ENCODE measurements around the gene ADTRP. TPM values are rescaled to one million over a fixed set of nuclear protein-coding genes. Genes with fewer than 3 reads are reported as not detected.
A peak's percentile ranks its signal among the peaks of the same experiment; 100 is the strongest.

The ADTRP gene
- polyA plus RNA-seq, 4 donors = 28.5 to 73.4 (median 59.2) TPM

GRCh38 chr6:11814819-11815218 is 36.2 kb upstream of the ADTRP start:
- peaks cover 0 to 29% (median 0%) of the 10 kb centered on the region in 3 donors for H3K4me1 ChIP-seq (ENCODE audit: control insufficient read depth in 3 of 3, insufficient read depth in 2 of 3, low read depth in 1 of 3, low read length in 2 of 3)
- no peaks in the 10 kb centered on the region for H3K9me3 ChIP-seq (ENCODE audit: control insufficient read depth in 2 of 2, insufficient read depth in 1 of 2, low read depth in 1 of 2, low read length in 1 of 2)
- no peak for DNase-seq
- H3K36me3 ChIP-seq (ENCODE audit: control insufficient read depth in 3 of 3, insufficient read depth in 2 of 3, low read depth in 1 of 3, low read length in 3 of 3) = no peaks in the 10 kb centered on the region
- H3K27me3 ChIP-seq (ENCODE audit: control insufficient read depth in 3 of 3, insufficient read depth in 3 of 3, low read length in 3 of 3) = no peaks in the 10 kb centered on the region
- H3K27ac ChIP-seq (ENCODE audit: low read depth in 1 of 3, low read length in 2 of 3) = peak overlapping the region in 1 of 3 donors; percentile 86
- no peak for FAIRE-seq
- no peak overlapping the region for H3K4me3 ChIP-seq (ENCODE audit: low read depth in 1 of 3, low read length in 3 of 3)
- WGBS, 3 donors = 83 to 93% (median 93%) methylated on average over 4 of the region's 4 CpGs

GRCh38 chr6:11814106-11814505 is 35.5 kb upstream of the ADTRP start:
- DNase-seq = peak; percentile 75 to 78
- Histone ChIP-seq H3K27ac (ENCODE audit: low read depth in 1 of 3, low read length in 2 of 3) (peak overlapping the region in 1 of 3 donors; percentile 86), H3K27me3 (ENCODE audit: control insufficient read depth in 3 of 3, insufficient read depth in 3 of 3, low read length in 3 of 3) (no peaks in the 10 kb centered on the region), H3K9me3 (ENCODE audit: control insufficient read depth in 2 of 2, insufficient read depth in 1 of 2, low read depth in 1 of 2, low read length in 1 of 2) (no peaks in the 10 kb centered on the region), H3K36me3 (ENCODE audit: control insufficient read depth in 3 of 3, insufficient read depth in 2 of 3, low read depth in 1 of 3, low read length in 3 of 3) (no peaks in the 10 kb centered on the region), H3K4me1 (ENCODE audit: control insufficient read depth in 3 of 3, insufficient read depth in 2 of 3, low read depth in 1 of 3, low read length in 2 of 3) (peaks cover 0 to 30% (median 0%) of the 10 kb centered on the region in 3 donors), H3K4me3 (ENCODE audit: low read depth in 1 of 3, low read length in 3 of 3) (no peak overlapping the region)
- FAIRE-seq = no peak
- WGBS, 3 donors = 31 to 65% (median 37%) methylated on average over 2 of the region's 2 CpGs

DNA sequence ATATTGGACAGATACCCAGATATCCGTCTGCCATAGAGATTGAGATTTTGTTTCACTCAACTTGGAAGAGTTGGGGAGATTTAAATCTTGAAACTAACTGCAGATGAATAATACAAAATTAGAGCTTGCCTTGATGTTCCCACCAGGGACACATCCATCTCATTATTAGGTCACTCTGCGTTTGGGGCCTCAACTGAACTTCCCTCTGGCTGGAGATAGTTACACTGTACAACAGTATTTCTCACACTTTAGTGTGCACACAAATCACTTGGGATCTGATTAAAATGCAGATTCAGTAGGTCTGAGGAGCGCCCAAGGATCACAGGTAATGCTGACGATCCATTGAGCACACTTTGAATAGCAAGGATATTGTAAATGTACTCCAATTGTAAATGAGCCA is 35.0 kb upstream of the ADTRP start:
- H3K9me3 ChIP-seq (ENCODE audit: control insufficient read depth in 2 of 2, insufficient read depth in 1 of 2, low read depth in 1 of 2, low read length in 1 of 2) = no peaks in the 10 kb centered on the region
- no peaks in the 10 kb centered on the region for H3K27me3 ChIP-seq (ENCODE audit: control insufficient read depth in 3 of 3, insufficient read depth in 3 of 3, low read length in 3 of 3)
- H3K4me1 ChIP-seq (ENCODE audit: control insufficient read depth in 3 of 3, insufficient read depth in 2 of 3, low read depth in 1 of 3, low read length in 2 of 3) = peaks cover 0 to 30% (median 0%) of the 10 kb centered on the region in 3 donors
- H3K27ac ChIP-seq (ENCODE audit: low read depth in 1 of 3, low read length in 2 of 3) = peak overlapping the region in 1 of 3 donors; percentile 86
- FAIRE-seq (no peak), DNase-seq (no peak)
- 85 to 94% (median 92%) methylated on average over 4 of the region's 4 CpGs for WGBS, 3 donors
- H3K36me3 ChIP-seq (ENCODE audit: control insufficient read depth in 3 of 3, insufficient read depth in 2 of 3, low read depth in 1 of 3, low read length in 3 of 3) = no peaks in the 10 kb centered on the region
- H3K4me3 ChIP-seq (ENCODE audit: low read depth in 1 of 3, low read length in 3 of 3) = no peak overlapping the region

DNA sequence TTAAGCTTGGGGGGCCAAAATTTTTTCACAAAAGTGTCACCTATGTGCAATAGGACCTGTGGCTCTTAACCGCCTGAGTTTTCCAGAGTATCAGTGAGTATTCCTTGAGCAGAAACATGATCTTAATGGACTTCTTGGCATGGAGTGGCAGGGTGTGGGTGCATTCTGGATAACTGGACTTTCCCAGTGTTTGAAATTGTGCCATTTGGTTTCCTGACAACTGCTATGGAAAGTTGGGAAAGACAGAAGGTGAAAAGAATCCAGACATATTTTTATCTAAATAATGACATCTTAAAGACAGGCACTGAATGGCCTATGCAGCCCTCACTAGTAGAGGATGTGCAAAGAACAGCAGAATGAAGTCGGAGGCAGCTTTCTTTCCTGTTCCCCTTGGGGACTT is 34.3 kb upstream of the ADTRP start:
- FAIRE-seq (no peak), DNase-seq (no peak)
- 82 to 100% (median 89%) methylated on average over 2 of the region's 2 CpGs for WGBS, 3 donors
- Histone ChIP-seq H3K4me3 (ENCODE audit: low read depth in 1 of 3, low read length in 3 of 3) (no peak overlapping the region), H3K4me1 (ENCODE audit: control insufficient read depth in 3 of 3, insufficient read depth in 2 of 3, low read depth in 1 of 3, low read length in 2 of 3) (peaks cover 0 to 30% (median 0%) of the 10 kb centered on the region in 3 donors), H3K9me3 (ENCODE audit: control insufficient read depth in 2 of 2, insufficient read depth in 1 of 2, low read depth in 1 of 2, low read length in 1 of 2) (no peaks in the 10 kb centered on the region), H3K36me3 (ENCODE audit: control insufficient read depth in 3 of 3, insufficient read depth in 2 of 3, low read depth in 1 of 3, low read length in 3 of 3) (no peaks in the 10 kb centered on the region), H3K27me3 (ENCODE audit: control insufficient read depth in 3 of 3, insufficient read depth in 3 of 3, low read length in 3 of 3) (no peaks in the 10 kb centered on the region), H3K27ac (ENCODE audit: low read depth in 1 of 3, low read length in 2 of 3) (no peak overlapping the region)

DNA sequence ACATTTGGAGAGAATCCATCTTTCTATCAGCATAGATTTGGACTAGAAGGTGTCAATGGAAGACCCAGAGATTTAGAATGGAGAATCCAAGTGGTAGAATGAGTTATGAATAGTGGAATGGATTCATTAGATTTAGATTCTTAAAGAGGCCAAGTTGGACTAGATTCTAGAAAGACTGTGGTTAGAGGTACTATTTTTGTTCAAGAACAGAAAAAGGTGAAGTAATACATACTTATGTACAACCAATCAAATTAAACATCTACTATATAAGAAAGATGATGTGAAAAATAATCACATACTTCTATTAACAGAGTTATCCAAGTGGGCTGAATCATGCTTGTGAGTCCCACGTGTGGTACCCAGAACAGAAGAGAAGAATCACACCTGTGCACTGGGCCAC is 33.8 kb upstream of the ADTRP start:
- no peaks in the 10 kb centered on the region for H3K27me3 ChIP-seq (ENCODE audit: control insufficient read depth in 3 of 3, insufficient read depth in 3 of 3, low read length in 3 of 3)
- H3K36me3 ChIP-seq (ENCODE audit: control insufficient read depth in 3 of 3, insufficient read depth in 2 of 3, low read depth in 1 of 3, low read length in 3 of 3) = no peaks in the 10 kb centered on the region
- no peak overlapping the region for H3K27ac ChIP-seq (ENCODE audit: low read depth in 1 of 3, low read length in 2 of 3)
- peaks cover 0 to 30% (median 0%) of the 10 kb centered on the region in 3 donors for H3K4me1 ChIP-seq (ENCODE audit: control insufficient read depth in 3 of 3, insufficient read depth in 2 of 3, low read depth in 1 of 3, low read length in 2 of 3)
- H3K9me3 ChIP-seq (ENCODE audit: control insufficient read depth in 2 of 2, insufficient read depth in 1 of 2, low read depth in 1 of 2, low read length in 1 of 2) = no peaks in the 10 kb centered on the region
- H3K4me3 ChIP-seq (ENCODE audit: low read depth in 1 of 3, low read length in 3 of 3) = no peak overlapping the region
- 68 to 71% (median 71%) methylated on average over 1 of the region's 1 CpG for WGBS, 3 donors
- no peak for DNase-seq
- no peak for FAIRE-seq

GRCh38 chr6:11811644-11812264 is 33.2 kb upstream of the ADTRP start:
- Histone ChIP-seq H3K27ac (ENCODE audit: low read depth in 1 of 3, low read length in 2 of 3) (no peak overlapping the region), H3K27me3 (ENCODE audit: control insufficient read depth in 3 of 3, insufficient read depth in 3 of 3, low read length in 3 of 3) (no peaks in the 10 kb centered on the region), H3K4me1 (ENCODE audit: control insufficient read depth in 3 of 3, insufficient read depth in 2 of 3, low read depth in 1 of 3, low read length in 2 of 3) (peaks cover 0 to 30% (median 0%) of the 10 kb centered on the region in 3 donors), H3K4me3 (ENCODE audit: low read depth in 1 of 3, low read length in 3 of 3) (no peak overlapping the region), H3K9me3 (ENCODE audit: control insufficient read depth in 2 of 2, insufficient read depth in 1 of 2, low read depth in 1 of 2, low read length in 1 of 2) (no peaks in the 10 kb centered on the region), H3K36me3 (ENCODE audit: control insufficient read depth in 3 of 3, insufficient read depth in 2 of 3, low read depth in 1 of 3, low read length in 3 of 3) (no peaks in the 10 kb centered on the region)
- no peak for DNase-seq
- WGBS, 3 donors = 77 to 86% (median 79%) methylated on average over 3 of the region's 3 CpGs
- FAIRE-seq = no peak

DNA sequence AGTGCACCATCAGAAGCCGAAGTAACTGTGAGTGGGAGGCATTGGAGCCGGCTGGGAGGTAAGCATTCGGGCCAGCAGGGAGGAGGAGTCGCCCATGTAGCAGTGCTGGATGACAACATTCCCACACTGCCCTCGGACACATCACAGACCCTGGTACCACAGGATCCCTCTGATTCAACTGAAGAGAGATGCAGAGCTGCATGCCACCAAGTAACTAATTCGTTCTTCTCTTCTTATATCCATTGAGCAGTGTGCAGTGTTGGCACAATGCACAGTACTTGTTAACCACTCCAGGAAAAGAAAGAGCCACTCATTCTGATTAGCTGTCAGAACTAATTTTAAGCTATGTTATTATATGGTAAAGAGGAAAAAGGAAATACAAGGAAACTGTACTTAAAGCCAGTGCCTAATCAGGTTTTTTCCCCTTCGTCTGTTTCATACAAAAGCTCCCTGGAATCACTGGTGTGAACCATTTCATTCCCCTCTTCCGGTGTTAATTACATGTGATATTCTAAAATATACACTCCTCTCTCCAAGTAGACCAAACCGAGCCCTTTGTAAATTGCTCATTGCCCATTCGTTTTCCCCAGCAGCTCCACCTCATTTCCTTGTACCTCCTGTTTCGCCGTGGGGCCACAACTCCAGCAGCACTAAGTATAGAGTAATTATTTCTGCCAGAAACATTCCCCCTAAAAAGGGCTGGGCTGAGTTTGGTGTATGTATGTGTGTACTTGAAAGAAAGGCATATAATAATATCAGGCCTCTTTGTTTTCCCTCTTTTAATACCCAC is 32.4 kb upstream of the ADTRP start:
- H3K4me3 ChIP-seq (ENCODE audit: low read depth in 1 of 3, low read length in 3 of 3) = no peak overlapping the region
- no peaks in the 10 kb centered on the region for H3K27me3 ChIP-seq (ENCODE audit: control insufficient read depth in 3 of 3, insufficient read depth in 3 of 3, low read length in 3 of 3)
- peaks cover 0 to 30% (median 0%) of the 10 kb centered on the region in 3 donors for H3K4me1 ChIP-seq (ENCODE audit: control insufficient read depth in 3 of 3, insufficient read depth in 2 of 3, low read depth in 1 of 3, low read length in 2 of 3)
- WGBS, 3 donors = 69 to 87% (median 86%) methylated on average over 12 of the region's 12 CpGs
- H3K36me3 ChIP-seq (ENCODE audit: control insufficient read depth in 3 of 3, insufficient read depth in 2 of 3, low read depth in 1 of 3, low read length in 3 of 3) = no peaks in the 10 kb centered on the region
- H3K27ac ChIP-seq (ENCODE audit: low read depth in 1 of 3, low read length in 2 of 3) = no peak overlapping the region
- no peaks in the 10 kb centered on the region for H3K9me3 ChIP-seq (ENCODE audit: control insufficient read depth in 2 of 2, insufficient read depth in 1 of 2, low read depth in 1 of 2, low read length in 1 of 2)
- FAIRE-seq (no peak), DNase-seq (no peak)

DNA sequence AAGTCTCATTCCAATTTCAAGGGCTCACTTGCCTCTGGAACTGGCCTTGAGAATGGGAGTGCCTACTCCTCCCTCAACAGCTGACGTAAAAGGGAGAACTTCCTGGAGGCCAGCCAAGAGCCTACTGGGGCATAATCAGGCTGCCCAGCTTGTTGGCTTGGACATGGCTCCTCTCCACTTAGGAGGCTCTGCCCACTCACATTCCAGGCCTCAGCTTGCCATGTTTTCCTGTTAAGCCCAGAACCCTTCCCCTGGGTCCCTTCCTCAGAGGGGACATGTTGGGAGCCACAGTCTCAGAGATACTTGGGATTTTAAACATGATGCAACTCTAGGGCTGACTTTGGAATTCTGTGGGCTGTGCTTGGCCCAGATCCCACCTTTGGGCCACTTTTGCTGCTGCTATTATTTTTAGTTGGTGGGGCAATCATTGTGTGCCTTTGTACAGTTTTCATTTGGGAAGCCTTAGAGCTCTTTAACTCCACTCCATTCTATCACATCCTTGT is 31.5 kb upstream of the ADTRP start:
- FAIRE-seq = no peak
- peaks cover 0 to 29% (median 0%) of the 10 kb centered on the region in 3 donors for H3K4me1 ChIP-seq (ENCODE audit: control insufficient read depth in 3 of 3, insufficient read depth in 2 of 3, low read depth in 1 of 3, low read length in 2 of 3)
- no peaks in the 10 kb centered on the region for H3K27me3 ChIP-seq (ENCODE audit: control insufficient read depth in 3 of 3, insufficient read depth in 3 of 3, low read length in 3 of 3)
- H3K4me3 ChIP-seq (ENCODE audit: low read depth in 1 of 3, low read length in 3 of 3) = no peak overlapping the region
- H3K9me3 ChIP-seq (ENCODE audit: control insufficient read depth in 2 of 2, insufficient read depth in 1 of 2, low read depth in 1 of 2, low read length in 1 of 2) = no peaks in the 10 kb centered on the region
- 14 to 42% (median 25%) methylated on average over 1 of the region's 1 CpG for WGBS, 3 donors
- H3K27ac ChIP-seq (ENCODE audit: low read depth in 1 of 3, low read length in 2 of 3) = peak overlapping the region in 2 of 3 donors; percentile 25 to 63
- peak; percentile 82 to 95 for DNase-seq
- no peaks in the 10 kb centered on the region for H3K36me3 ChIP-seq (ENCODE audit: control insufficient read depth in 3 of 3, insufficient read depth in 2 of 3, low read depth in 1 of 3, low read length in 3 of 3)

Measured in small intestine (tissue), 7 donors.